Renal cortical epithelial cell (primary cell): Measurements from ENCODE around the gene DTNA. TPM values are rescaled to one million over a fixed set of nuclear protein-coding genes. Genes with fewer than 3 reads are reported as not detected.
"Not testable (repeated sequence)": the region's sequence is repeated elsewhere in the genome, so short reads cannot be mapped to it uniquely, and the experiment has no call there.

ENCODE experiments used
- DNase-seq: peaks from one replicate; pipeline ENCODE4 v3.0.0-alpha.2; 2011; ENCODE audit warnings: low read depth
- total RNA-seq: library from RNA; depleted of rRNA; stranded (reverse); fragments of >200 nt; gene quantifications from 2 replicates; pipeline ENCODE4 v1.2.3, GENCODE V29; 2014

DTNA gene
- total RNA-seq, 1 donor from 2014 or later: 21.1 TPM

DNA sequence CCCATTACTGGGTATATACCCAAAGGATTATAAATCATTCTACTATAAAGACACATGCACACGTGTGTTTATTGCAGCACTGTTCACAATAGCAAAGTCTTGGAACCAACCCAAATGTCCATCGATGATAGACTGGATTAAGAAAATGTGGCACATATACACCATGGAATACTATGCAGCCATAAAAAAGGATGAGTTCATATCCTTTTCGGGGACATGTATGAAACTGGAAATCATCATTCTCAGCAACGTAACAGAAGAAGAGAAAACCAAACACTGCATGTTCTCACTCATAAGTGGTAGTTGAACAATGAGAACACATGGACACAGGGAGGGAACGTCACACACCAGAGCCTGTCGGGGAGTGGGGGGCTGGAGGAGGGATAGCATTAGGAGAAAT is 15.6 kb downstream of the DTNA start:
- DNase-seq: not testable (repeated sequence)

DNA sequence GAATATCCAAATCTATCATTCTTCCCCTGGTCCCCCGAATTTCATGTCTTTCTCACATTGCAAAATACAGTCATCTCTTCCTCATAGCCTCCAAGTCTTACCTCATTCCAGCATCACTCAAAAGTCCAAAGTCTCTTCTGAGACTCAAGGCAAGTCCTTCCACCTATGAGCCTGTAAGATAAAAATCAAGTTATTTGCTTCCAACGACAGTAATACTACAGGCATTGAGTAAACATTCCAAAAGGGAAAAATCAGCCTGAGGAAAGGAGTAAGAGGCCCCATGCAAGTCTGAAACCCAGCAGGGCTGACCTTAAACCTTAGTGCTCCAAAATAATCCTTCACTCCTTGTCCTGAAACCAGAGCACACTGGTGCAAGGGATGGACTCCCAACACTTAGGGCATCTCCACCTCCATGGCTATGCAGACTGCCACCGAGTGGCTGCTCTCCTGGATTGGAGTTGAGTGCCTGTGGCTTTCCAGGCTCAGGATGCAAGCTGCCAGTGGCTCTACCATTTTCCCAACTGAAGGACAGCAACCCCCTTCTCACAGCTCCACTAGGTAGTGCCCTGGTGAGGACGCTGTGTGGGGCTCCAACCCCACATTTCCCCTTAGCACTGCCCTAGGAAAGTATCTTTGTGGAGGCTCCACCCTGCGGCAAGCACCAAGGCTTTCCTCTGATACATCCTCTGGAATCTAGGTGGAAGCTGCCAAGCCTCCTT is 16.3 kb downstream of the DTNA start:
- DNase-seq: no peak

DNA sequence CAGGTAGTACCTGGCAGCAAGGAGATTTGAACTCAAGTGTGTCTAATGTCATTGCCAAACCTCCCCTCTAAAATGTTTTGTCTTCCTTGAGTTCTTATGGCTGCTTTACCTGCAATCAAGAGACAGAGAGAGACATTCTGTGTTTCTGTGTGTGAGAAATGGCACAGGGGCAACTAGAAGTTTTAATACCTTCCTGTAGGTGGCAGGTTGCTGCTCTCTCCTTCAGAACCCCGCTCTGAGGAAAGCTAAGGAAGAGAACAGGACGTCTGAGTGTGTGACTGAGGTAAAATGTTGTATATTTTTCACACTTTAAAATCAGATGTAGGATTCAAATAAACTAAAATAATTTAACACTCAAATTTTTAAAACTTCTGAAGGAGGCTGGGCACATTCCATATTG is 19.2 kb downstream of the DTNA start:
- DNase-seq: peak; percentile 58

DNA sequence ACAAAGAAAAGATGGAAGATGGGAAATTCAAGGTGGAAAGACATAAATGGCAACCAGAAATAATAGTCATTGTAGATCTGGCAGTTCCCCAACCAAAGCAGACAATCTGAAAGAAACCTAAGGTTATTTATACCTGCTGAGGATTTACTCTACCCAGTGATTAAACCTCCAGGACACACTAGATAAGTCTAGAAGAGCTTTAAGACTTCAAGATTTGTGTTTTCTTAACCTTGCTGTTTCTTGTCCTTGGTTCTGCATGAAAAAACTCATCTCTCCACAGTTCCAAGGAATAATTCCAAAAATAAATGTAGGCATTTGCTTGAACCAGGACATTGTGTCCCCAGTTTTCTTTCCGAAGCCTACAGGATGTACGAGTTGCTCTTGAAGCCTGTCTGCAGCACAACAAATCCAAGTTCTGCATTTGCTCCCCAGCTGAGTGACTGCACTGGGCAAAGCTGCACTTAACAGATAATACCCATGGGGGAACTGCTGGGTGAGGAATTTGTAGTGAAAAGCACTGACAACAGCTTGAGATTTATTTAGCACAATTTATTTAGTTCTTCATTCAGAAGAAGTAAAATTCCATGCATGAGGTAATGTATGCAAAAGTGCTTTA is 19.8 kb downstream of the DTNA start:
- no peak for DNase-seq

DNA sequence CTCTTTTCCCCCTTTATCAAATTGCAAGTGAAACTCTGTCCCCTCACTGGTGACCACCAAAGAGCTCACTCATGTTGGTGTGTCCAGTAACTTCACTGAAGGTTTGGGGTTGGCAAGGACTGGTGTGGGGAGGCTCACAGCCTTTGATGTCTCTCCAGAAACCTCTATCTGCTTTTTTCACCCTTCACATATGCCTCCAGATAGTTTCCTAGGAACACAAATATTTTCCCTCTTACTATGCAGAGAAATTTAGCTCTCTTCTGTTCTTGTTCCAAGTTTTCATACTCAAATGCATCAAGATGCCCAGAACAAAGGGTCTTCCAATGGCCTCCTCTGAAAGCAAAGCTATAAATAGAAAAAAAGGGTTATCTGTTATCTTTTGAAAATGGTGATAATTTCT is 20.7 kb downstream of the DTNA start:
- DNase-seq: no peak

DNA sequence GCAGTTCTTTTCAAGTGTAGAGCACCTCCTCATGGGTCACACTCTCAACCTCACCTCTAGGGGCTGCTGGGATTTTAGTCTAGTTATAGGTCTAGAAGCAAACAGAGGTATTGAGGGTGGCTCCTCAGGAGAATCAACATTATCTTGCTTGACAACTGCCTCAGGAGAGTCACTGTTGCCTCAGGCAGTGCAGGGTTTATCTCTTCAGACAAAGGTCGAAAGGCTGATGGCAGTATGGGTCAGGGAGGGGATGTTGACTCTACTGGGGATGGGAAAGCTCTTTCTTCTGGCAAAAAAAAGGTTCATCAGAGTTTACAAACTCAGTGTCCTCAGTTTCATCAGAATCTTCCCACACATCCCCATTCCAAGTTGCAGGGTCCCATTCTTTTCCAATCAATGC is 24.0 kb downstream of the DTNA start:
- no peak for DNase-seq

DNA sequence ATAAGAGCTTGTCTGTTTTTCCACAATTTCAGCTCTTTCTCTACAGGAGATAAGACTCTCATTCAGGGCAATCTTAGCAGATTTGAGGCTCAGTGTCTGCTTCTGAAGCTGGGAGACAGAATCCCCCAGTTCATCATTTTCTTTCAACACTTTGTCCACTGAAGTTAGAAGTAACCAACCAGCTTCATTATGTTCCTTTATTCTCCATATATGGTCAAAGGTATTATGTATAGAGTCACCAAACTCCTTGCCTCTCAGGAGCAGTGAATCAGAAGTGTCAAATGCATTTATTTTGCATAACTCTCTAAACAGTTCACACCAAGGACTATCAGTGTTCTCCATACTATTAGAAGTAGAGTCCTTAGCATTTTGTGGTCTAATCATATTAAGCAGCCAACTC is 24.4 kb downstream of the DTNA start:
- not testable (repeated sequence) for DNase-seq

DNA sequence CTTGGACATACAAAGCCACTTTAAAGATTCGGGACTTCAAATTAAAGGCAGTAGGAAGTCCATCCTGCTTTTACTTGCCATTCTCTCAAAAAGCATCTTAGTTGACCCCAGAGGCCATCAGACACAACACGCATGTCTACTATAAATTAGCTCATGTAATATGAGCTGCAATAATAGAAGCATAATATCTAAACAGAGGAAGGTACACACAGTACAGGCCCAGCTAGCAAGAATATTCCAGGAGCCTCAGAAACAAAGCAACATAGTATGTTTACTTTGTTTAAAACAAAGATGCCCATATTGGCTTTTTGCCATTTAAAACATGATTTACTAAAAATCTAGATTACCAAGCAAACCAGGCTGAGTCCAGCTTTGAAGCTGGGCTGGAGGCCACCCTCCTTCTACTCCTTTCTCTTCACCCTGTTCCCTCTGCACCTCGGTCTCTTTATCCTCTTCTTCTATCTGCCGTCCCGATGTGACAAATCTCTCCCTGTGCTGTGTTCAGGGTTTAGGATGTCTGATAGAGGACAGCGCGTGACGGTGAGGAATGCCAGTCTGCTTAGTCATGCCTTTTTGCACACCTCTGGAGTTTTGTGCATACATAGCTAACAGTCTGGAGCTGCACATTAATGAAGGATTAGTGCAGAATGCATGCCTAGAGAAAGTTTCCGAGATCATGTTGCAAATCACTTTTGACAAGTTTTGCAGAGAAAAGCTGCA is 28.2 kb downstream of the DTNA start:
- DNase-seq: peak; percentile 66

DNA sequence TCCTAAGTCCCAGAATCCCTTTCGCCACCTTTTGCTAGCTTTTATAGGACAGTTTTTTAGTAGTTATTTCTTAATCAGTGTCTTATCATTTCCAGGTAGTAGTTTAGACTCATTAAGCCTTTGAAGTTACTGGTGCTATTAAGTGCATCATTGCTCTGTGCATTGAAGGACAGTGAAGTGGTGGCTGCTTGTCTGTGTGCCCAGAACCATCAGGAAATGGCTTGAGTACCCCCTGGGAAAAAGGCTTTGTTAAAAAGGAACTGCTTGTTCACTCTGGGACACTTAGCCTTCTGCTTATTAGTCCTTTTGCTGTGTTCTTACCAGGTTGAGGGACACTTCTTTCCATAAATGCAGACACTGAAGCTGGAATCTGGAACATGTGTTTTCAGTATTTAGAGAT is 30.0 kb downstream of the DTNA start:
- no peak for DNase-seq

DNA sequence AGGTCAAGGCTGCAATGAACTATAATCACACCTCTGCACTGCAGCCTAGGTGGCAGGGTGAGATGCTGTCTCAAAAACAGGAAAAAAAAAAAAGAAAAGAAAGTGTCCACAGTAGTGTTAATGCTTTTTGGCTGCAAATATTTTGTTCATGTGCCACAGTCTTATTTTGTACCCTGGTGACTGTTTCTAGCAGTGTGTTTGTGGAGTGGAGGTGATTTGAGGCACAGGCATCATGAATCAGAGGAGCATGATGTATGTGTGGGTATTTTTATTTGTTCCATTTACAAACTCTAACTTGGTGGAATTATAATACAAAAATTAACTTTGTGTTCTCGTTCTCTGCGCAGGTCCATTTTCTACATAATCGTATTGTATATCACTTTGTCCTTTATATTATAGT is 30.6 kb downstream of the DTNA start:
- DNase-seq: no peak

DNA sequence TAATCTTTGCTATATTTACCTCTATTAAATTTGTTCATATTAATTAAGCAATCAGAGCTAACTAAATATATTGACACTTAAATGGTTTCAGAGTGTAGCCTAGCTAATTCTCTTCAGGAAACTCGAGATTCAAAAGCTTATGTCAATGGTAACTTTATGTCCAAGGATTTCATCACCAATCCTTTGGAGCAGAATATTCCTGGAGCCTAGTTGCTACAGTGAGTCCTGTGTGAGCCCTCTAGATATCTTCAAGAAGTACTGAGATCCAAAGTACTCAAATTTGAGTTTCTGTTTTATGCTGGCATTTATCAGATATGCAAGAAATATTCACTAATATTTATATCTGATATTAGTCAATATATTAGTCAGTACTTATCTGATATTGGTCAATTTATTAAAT is 31.3 kb downstream of the DTNA start:
- DNase-seq: no peak

DNA sequence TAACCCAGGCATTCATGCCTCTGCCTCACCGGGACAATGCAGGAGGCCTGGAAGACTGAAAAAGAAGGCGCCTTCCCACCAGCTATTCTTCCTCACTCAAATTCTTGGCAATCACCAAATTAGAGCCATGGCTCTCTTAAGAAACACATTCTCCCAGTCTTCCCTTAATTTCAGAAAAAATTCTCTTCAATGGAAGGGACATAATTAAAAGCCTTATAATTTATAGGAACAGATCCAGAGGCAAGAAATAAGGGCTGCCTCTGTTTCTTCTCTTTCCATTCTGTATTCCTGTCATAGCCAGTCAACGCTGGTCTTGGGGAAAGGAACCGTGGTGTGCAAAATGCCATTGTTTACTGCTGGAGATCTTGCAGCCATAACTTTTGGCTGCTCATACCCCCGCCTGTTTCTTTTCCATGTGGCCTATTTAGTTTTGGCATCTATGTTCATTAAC is 32.8 kb downstream of the DTNA start:
- DNase-seq: no peak

DNA sequence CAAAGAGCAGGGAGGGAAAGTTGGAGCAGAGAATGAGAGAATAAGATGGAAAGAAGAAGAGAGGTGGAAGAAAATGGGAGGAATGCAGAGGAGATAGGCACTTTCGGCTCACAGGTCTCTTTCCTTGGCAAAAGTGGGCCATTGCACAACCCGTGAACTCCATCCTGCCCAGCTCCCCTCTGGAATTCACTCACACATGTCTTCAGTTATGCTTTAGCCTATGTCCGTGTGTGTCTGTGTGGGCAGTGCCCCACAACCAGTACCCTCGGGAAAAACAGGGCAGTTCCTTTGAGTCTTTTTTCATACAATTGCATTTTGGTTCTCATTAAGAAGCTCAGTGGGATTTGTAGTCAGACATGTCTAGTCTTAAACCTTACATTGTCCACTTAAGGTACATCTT is 34.5 kb downstream of the DTNA start:
- DNase-seq: no peak

DNA sequence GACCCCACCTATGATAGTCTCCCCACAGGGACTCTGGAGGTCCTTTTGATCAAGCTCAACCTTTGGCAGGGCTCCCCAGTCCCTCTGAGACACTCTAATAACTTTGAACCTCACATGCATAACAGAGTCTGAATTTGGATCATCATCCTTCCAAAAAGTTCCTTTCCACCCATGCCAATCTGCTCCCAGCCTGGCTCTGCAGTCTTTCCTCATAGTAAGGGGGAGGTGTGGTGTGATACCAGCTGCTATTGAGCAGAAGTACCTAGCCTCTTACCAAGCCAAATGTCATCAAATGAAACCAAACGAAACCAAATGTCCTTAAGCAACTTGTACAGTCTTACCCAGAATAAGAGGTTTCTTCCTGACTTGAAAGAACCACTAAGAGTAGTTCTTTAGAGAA is 36.5 kb downstream of the DTNA start:
- DNase-seq: no peak

DNA sequence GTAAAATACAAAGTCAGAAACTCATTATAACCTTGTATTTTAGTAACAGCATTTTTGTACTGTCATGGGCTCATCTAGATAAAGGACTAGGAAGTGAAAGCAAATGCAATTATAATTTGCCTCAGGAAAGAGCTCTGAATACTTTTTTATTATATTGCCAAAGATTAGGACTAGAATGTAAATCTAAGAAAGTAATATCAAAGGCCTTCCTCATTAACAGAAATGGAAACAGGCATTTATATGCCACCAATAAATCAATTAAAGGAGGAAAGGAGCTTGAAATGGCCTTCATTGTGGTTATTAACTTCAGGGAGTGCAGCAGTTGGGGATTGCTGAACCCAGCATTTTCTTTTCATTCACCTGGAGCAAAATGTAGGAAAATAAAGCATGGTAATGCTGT is 39.6 kb downstream of the DTNA start:
- DNase-seq: no peak

DNA sequence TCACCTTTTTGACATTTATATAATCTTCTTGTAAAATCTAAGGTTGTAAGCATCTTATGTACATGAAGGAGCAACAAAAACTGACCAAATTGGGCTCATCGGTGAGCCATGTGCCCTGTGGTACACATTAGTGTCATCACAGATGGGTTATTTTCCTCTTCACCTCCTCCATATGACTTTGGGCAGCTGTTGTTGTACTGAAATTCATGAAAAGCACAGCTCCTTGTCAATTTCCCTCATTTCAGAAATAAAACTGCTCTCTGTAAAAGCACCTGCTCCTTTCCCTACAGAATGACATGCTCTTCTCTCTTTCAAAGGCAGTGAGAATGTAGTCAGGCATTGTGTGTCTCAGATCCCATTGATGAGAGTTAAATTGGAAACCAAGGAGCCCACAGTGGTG is 42.0 kb downstream of the DTNA start:
- no peak for DNase-seq

DNA sequence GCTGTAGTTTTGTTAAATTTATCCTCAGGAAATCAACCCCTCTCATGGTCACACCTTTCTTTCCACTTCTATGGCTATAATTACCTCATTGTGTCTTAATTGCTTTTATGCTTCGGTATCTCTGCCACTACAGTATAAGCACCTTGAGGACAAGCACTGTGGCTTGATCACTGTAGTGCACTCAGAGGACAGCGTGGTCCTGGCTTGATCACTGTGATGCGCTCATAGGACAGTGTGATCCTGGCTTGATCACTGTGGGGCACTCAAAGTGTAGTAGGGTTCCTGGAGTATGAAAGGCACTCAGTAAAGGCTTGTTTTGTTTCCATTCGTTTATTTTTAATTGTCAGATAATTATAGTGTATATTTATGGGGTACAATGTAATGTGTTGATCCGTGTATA is 44.2 kb downstream of the DTNA start:
- no peak for DNase-seq

DNA sequence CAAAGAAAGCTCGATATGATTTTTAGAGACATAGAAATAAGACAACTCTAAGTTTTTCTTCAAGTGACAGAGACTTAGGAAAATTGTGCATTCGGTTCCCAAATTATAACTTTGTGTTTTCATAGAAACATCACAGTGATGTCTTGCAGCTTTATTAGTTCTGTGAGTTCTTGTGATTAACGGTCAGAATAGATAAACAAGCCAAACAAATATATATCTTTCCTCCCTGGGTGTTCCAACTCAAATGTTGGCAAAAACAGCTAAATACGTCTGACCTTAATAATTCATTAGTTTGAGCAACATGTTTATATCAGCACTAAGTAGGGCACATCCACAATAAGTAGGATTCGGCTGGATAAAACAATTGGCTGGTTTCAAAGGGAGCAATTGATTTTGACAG is 47.6 kb downstream of the DTNA start:
- DNase-seq: no peak

DNA sequence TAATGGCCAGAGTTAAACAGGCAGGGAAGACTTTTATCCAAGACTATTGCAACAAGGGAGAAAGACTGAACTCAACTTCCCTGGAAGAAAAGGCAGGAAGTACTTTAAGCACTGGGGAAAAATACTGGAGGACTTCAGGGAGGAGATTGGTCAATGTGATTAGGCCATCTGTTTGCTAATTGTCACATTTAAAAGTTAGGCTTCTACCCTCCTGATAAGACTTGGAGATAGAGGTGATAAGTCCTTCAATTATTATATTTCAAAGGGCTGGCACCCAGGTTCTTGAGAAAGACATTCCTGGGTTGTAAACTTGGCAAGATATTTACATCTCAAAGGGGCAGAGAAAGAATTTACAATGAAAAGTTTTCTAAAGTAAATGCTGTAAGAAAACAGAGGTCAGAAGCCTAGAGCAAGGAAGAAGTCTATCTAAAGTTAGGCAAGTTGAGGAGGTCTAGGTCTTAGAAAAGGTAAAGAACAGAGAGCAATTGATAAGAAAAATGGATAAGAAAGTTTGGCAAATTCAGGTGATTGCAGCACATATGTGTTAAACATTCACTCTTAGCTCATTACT is 48.4 kb downstream of the DTNA start:
- no peak for DNase-seq

DNA sequence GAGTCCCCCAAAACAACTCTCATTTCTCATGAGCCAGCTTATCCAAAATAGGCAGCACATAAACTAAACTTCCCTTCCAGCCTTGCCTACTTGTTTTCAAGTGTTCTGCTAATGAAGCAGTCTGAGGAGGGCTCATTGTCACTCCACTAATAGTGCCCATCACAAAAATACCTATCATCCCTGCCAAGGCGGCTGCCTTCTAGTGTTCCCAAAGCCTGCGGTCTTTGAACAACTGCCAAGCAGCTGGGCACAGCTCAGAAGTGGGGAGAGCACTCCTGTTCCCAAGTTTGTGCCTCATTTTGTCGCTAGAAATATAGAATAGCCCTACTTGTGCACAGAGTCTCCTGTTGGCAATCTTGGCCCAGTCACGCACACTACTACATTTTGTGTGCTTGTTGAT is 50.3 kb downstream of the DTNA start:
- no peak for DNase-seq

DNA sequence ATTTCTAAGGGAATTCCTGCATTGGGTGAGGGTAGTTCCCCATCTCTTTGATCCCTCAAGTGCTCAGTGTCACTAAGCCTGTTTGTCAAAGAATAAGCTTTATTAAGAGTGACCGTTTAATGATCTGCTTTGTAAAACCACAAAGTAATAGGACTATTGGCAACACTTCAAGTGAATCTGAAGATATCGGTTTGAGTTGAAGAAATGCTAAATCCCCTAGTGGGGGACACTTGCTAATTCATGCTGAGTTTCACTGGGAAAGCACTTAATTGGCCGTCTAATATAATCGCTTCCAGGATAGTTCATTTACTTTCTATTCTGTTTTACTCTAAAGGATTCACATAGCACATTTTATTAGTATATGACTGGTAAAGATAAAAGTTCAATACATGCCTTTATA is 54.4 kb downstream of the DTNA start:
- no peak for DNase-seq

DNA sequence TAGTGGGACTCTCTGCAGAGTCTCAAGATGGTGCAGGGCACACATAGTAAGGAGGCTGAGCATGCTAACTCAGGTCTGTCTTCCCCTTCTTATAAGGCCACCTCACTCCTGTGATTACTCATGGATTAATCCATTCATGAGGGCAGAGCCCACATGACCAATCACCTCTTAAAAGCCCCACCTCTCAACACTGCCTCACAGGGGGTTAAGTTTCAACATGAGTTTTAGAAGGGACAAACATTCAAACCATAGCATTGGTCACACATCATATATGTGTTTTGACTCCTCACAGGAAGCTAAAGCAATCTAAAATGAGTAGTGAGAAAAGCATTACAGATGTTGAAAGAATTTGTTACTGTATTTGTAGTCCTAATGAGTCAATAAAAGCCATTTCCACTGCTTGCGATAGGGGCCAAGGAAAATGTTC is 57.5 kb downstream of the DTNA start:
- DNase-seq: peak; percentile 84

DNA sequence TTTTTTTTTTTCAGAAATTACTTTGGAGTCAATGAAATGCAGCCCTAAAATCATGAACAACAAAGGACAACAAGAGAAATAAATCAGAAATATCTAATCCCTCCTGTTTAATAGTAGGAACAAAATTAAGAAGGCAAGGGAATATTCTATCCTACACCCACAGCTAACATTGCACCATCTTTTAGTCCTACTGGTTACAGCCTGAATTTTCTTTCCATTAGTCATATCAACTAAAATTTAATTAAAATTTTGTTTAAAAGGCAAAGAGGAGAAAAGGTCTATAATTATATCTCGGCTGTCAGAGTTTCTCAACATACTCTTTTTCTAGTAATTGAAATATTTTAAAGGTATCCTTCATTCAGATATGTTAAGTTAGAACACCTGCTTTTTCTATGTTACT is 61.9 kb downstream of the DTNA start:
- DNase-seq: no peak
